A549 (cell line): ENCODE measurements around the gene JAZF1.

Experiments used
- CEBPB ChIP-seq, 2 experiments: fragments of >200 bp in 1 of 2; sonication (Bioruptor Twin) in 1 of 2; formaldehyde crosslinking in 1 of 2; IDR thresholded peaks; 2 replicates each; pipeline ENCODE4 v1.6.1; 2012 to 2016
- CTCF ChIP-seq: fragments of >200 bp; sonication (Bioruptor Twin); formaldehyde crosslinking; IDR thresholded peaks from 3 replicates; pipeline ENCODE4 v1.5.1; 2016
- EP300 ChIP-seq, 2 experiments: fragments of >200 bp; sonication (Bioruptor Twin); formaldehyde crosslinking; IDR thresholded peaks; 2 replicates in 1 of 2; 3 replicates in 1 of 2; pipeline ENCODE4 v1.6.1; 2016 to 2017
- FOSB ChIP-seq: fragments of 250-450 bp; sonication (Bioruptor Pico); IDR thresholded peaks from 2 replicates; pipeline ENCODE4 v1.5.0; 2020; ENCODE audit warnings: mild to moderate bottlenecking, moderate library complexity
- KDM1A ChIP-seq: fragments of 200-600 bp; sonication (generic); IDR thresholded peaks from 2 replicates; pipeline ENCODE4 v1.6.1; 2016; ENCODE audit warnings: low read depth, mild to moderate bottlenecking
- PBX3 ChIP-seq: IDR thresholded peaks from 2 replicates; pipeline ENCODE4 v1.6.1; 2012
- POLR2A ChIP-seq: IDR thresholded peaks from 2 replicates; pipeline ENCODE4 v1.6.1; 2012; ENCODE audit warnings: mild to moderate bottlenecking, low read length
- REST ChIP-seq: fragments of 200-600 bp; sonication (generic); IDR thresholded peaks from 2 replicates; pipeline ENCODE4 v1.6.1; 2016; ENCODE audit warnings: antibody characterized with exemption, mild to moderate bottlenecking, moderate library complexity
- SMC3 ChIP-seq: fragments of >200 bp; sonication (Bioruptor Twin); formaldehyde crosslinking; IDR thresholded peaks from 3 replicates; pipeline ENCODE4 v1.6.1; 2018; ENCODE audit warnings: inconsistent platforms

- no peak for TF ChIP-seq PBX3
- TF ChIP-seq KDM1A = no peak
- no peak for TF ChIP-seq SMC3
- TF ChIP-seq FOSB (CRISPR knock-in tag) = no peak
- TF ChIP-seq CEBPB (IDR thresholded peaks at IDR 0.05) = no peak
- TF ChIP-seq REST = no peak
- no peak for TF ChIP-seq EP300 (IDR thresholded peaks at IDR 0.05)
- no peak for TF ChIP-seq CTCF
- no peak for TF ChIP-seq POLR2A
Measured at GRCh38 chr7:27925573-27926201, 254.9 kb downstream of the JAZF1 start.
